GM10266 (cell line): ENCODE results near the gene ATAD1.
"Not testable (repeated sequence)": the region's sequence is repeated elsewhere in the genome, so short reads cannot be mapped to it uniquely, and the experiment has no call there.

ENCODE experiments used
- DNase-seq: peaks from one replicate; pipeline ENCODE4 v3.0.0; 2012; ENCODE audit errors: extremely low spot score
- TF ChIP-seq, protein P1 (sequence below): IDR thresholded peaks from 2 replicates; pipeline ENCODE4 v1.5.1; 2012; ENCODE audit warnings: mild to moderate bottlenecking, low read depth; ENCODE audit not compliant: control insufficient read depth, insufficient read depth; ENCODE audit errors: missing control alignments

The ATAD1 gene

DNA sequence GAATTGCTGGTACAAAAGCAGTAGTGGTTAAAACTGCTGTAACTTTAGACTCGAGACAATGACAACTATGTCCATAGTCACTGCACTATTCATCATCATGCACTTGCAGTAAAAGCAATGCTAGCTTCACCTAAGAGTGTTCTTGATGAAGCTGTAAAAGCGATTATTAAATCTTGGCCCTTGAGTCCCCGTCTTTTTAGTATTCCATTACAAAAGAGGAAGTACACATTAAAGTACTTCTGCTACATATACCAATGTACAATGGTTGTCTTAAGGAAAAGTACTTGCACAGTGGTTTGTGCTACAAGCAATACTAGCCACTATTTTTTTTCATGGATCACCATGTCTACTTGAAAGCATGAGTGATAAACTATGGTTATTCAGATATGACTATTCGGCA lies 78.3 kb downstream of the ATAD1 start:
- TF ChIP-seq, protein P1, sequence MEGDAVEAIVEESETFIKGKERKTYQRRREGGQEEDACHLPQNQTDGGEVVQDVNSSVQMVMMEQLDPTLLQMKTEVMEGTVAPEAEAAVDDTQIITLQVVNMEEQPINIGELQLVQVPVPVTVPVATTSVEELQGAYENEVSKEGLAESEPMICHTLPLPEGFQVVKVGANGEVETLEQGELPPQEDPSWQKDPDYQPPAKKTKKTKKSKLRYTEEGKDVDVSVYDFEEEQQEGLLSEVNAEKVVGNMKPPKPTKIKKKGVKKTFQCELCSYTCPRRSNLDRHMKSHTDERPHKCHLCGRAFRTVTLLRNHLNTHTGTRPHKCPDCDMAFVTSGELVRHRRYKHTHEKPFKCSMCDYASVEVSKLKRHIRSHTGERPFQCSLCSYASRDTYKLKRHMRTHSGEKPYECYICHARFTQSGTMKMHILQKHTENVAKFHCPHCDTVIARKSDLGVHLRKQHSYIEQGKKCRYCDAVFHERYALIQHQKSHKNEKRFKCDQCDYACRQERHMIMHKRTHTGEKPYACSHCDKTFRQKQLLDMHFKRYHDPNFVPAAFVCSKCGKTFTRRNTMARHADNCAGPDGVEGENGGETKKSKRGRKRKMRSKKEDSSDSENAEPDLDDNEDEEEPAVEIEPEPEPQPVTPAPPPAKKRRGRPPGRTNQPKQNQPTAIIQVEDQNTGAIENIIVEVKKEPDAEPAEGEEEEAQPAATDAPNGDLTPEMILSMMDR = no peak
- no peak for DNase-seq

GRCh38 chr10:87738253-87738652 lies 79.8 kb downstream of the ATAD1 start:
- DNase-seq = not testable (repeated sequence)

DNA sequence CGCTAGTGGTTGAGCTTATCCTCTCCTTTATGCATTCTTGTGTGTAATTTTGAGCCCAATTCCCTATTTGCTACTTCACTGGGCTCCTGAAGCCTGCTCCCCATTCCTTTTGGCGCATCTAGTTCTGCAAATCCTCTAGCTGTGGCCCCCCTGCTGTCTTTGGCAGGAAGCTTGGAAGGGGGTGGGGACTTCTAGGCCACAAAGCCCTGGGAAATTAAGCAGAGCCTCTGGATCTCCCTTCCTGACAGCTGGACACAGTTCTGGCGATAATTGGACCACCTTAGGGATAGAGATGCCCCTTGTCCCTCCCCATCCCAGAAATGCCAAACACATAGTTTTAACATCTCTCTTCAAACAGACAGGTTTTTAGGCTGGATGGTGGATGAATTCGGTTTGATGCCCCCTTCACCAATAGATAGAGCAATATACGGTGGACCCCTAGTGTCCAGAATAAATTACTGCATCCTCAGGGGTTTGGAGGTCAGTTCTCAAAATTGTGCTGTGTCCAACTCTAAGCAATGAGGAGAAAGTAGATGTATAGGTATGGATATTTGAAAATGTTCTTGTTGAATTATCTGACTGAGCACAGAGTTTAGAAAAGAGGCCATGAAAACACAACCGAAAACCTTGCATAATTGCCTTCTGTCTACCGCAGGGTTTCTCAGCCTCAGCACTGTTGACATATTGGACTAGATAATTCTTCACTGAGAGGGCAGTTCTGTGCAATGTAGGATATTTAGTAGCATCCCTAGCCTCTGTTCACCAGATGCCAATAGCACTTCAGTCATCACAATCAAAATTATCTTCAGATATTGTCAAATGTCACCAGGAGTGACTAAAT lies 82.8 kb downstream of the ATAD1 start:
- peak; percentile 59 for DNase-seq
- TF ChIP-seq, protein P1 = peak; percentile 74

DNA sequence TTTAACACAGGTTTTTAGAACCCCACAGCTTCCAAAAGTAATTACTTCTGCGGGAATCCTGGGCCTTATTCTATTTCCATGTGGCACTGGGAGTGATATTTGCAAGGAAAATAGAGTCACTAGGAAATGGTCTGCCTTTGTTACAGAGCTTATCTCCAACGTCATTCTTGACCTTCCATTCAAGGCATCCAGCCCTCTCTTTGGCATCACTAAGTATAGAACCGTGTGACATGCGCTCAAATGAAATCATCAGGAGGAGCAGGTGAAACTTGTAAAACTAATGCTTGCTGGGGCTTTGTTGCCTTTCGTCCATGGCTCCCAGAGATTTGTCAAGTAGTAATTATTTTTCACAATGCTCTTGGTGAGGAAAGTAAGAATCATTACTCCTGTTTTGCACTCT lies 84.9 kb downstream of the ATAD1 start:
- DNase-seq = no peak
- TF ChIP-seq, protein P1 = no peak

DNA sequence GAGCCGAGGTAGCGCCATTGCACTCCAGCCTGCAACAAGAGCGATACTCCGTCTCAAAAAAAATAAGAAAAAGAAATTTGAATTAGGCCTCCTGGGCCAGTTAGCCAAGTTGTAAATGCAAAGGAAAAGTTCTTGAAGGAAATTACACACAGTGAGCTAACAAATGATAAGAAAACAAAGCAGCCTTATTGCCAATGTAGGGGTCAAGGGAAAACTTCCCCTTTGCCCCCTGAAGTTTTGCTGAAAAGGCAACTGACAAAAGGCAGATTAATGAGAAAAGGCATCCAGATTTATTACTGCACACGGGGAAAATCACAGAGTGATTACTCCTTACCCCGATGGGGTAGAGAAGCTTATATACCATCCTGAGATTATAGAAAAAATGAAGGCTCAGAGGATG lies 88.1 kb downstream of the ATAD1 start:
- DNase-seq = no peak
- TF ChIP-seq, protein P1 = no peak

DNA sequence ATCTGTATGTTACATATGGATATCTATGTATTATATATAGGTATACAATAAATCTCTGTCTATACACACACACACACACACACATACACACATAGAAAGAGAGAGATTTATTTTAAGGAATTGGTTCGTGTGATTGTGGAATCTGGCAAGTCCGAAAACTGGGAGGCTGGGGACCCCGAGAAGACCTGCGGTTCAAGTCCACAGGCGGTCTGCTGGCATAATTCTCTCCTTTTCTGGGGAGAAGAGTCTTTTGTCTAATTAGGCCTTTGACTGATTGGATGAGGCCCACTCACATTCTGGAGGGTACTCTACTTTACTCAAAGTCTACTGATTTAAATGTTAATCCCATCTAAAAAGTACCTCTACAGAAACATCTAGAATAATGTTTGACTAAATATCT lies 93.2 kb downstream of the ATAD1 start:
- DNase-seq = no peak
- TF ChIP-seq, protein P1 = no peak

GRCh38 chr10:87723500-87723899 lies 94.5 kb downstream of the ATAD1 start:
- DNase-seq = no peak
- TF ChIP-seq, protein P1 = no peak
